CD4-positive, alpha-beta T cell treated with Interleukin-15 for 4 hours (primary cell): ENCODE results near the gene KIAA0408.
"Not testable (repeated sequence)": the region's sequence is repeated elsewhere in the genome, so short reads cannot be mapped to it uniquely, and the experiment has no call there.

ENCODE experiments used
- DNase-seq: peaks from one replicate; pipeline ENCODE4 v3.0.0-alpha.2; 2020; ENCODE audit warnings: low spot score

The KIAA0408 gene

DNA sequence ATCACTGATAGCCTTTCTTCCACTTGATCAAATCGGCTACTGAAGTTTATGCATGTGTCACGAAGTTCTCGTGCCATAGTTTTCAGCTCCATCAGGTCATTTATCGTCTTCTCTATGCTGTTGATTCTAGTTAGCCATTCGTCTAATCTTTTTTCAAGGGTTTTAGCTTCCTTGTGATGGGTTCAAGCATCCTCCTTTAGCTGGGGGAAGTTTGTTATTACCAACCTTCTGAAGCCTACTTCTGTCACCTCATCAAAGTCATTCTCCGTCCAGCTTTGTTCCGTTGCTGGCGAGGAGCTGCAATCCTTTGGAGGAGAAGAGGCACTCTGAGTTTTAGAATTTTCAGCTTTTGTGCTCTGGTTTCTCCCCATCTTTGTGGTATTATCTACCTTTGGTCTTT lies 47.2 kb downstream of the KIAA0408 start:
- DNase-seq: not testable (repeated sequence)
